Measurements from ENCODE around the gene DCC.
A peak's percentile ranks its signal among the peaks of the same experiment; 100 is the strongest.

Gene DCC

DNA sequence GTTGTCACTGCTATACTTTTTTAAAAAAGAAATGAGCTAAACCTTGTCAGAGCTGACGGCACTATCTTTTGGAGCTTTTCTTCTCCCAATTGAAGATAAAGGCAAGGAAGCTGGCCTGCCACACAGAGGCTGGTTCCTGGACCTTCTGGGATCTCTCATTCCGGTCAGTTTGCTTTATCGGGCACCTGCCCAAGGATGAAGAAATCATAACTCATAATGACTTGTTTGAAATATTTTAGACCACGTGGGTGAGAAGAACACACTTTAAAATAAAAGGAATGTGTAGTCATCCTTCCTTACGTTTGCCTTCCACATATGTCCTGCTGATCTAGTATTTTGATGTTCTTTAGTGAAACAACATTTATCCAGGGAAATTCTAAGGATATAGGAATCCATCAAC is 535.7 kb downstream of the DCC start:
- peak; percentile 53 for FAIRE-seq
- DNase-seq (ENCODE audit: insufficient read length, low spot score), result no peak
- no peak for TF ChIP-seq CTCF (IDR thresholded peaks at IDR 0.05; ENCODE audit: insufficient read depth, missing control alignments)

- DNase-seq (ENCODE audit: insufficient read length, low spot score), result no peak
- FAIRE-seq, result peak; percentile 25
- no peak for TF ChIP-seq CTCF (IDR thresholded peaks at IDR 0.05; ENCODE audit: insufficient read depth, missing control alignments)
Measured at GRCh38 chr18:52888014-52888413, 548.0 kb downstream of the DCC start.

DNA sequence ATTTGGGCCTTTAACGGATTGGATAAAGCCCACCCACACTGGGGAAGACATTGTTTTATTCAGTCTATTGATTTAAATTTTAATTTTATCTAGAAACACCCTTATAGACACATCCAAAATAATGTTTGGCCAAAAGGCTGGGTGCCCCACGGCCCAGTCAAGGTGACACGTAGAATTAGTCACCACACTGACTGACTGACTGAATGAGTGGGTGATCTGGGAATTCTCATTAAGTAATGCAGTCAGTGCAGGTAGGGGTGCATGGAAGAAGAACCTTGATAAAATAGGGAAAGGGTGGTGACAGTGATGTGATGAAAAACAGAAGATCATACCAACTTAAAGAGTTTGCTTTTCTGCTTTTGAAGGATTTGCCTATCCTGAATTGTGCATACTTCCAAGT is 554.8 kb downstream of the DCC start:
- TF ChIP-seq CTCF (IDR thresholded peaks at IDR 0.05; ENCODE audit: insufficient read depth, missing control alignments), result no peak
- FAIRE-seq, result no peak
- DNase-seq (ENCODE audit: insufficient read length, low spot score), result no peak

DNA sequence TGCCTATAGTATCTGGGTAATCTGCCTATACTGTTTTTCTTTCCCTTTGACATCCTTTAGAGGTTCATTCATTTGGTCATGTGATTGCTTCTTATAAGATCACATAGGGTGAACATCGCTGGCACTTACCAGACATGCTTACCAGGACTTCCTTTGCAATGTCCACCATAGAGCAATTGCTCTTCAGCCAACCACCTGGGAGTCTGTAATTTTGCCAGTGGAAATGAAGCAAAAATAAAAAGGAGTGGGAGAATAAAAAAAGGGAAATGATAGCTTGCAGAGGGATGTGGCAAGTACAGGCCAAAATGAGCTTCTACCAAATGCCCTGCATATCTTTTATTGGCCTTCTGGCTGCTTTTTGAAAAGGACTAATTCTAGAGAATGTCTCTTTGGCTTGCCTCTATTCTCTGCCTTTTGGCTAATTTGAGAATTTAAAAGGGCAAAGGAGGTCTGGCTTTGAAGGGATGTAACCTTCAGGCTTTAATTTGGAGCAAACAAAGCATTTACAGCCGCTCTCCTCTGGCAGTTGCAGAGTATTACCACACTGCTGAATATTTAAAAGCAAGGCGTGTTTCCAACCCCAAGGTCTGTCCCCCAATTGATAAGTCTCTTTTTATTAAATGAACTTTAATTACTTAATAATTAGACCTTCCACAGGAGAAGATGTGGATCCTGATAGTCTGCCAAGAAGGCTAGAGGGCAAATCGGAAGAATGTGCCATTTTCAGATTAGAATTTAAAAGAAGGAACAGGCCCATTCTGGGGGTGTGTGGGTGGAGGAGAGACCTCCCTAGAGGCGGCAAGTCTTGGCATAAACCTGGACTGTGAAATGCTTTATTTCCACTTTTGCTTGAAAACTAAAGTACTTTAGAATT is 557.9 kb downstream of the DCC start:
- DNase-seq (ENCODE audit: insufficient read length, low spot score) (no peak), FAIRE-seq (no peak)
- no peak for TF ChIP-seq CTCF (IDR thresholded peaks at IDR 0.05; ENCODE audit: insufficient read depth, missing control alignments)

GRCh38 chr18:52898485-52899058 is 558.6 kb downstream of the DCC start:
- no peak for FAIRE-seq
- TF ChIP-seq CTCF (IDR thresholded peaks at IDR 0.05; ENCODE audit: insufficient read depth, missing control alignments), result no peak
- no peak for DNase-seq (ENCODE audit: insufficient read length, low spot score)

- DNase-seq (ENCODE audit: insufficient read length, low spot score) (no peak), FAIRE-seq (no peak)
- TF ChIP-seq CTCF (IDR thresholded peaks at IDR 0.05; ENCODE audit: insufficient read depth, missing control alignments), result no peak
Measured at GRCh38 chr18:52902188-52902587, 562.2 kb downstream of the DCC start.

GRCh38 chr18:52903857-52904256 is 563.9 kb downstream of the DCC start:
- peak; percentile 42 for TF ChIP-seq CTCF (IDR thresholded peaks at IDR 0.05; ENCODE audit: insufficient read depth, missing control alignments)
- no peak for FAIRE-seq
- peak; percentile 21 for DNase-seq (ENCODE audit: insufficient read length, low spot score)
